D341Med (cell line): ENCODE data around the gene RSKR.
A peak's percentile ranks its signal among the peaks of the same experiment; 100 is the strongest.
"Not testable (repeated sequence)": the region's sequence is repeated elsewhere in the genome, so short reads cannot be mapped to it uniquely, and the experiment has no call there.

Source experiments
- DNase-seq: peaks from one replicate; pipeline ENCODE4 v3.0.0; 2012; ENCODE audit warnings: low spot score

The RSKR gene

GRCh38 chr17:28613931-28614381 lies at the start of gene RSKR:
TSS of gene RSKR (minus strand) at chr17:28614185. CDS start at chr17:28614161, 24 bp downstream.
- DNase-seq: peak; percentile 39

- DNase-seq: no peak
Measured at GRCh38 chr17:28663723-28664122, 49.7 kb upstream of the RSKR start.

GRCh38 chr17:28662527-28662829 lies 48.5 kb upstream of the RSKR start:
- DNase-seq: no peak

- DNase-seq: peak; percentile 98
Measured at GRCh38 chr17:28661635-28662526, 47.9 kb upstream of the RSKR start, which contains the start of the genes SDF2 and SUPT6H. TSS of gene SDF2 (minus strand) at chr17:28661906. CDS start at chr17:28661876, 30 bp downstream. TSS of gene SUPT6H (plus strand) at chr17:28662205. CDS start at chr17:28673402, 11,197 bp downstream.

GRCh38 chr17:28659497-28659881 lies 45.5 kb upstream of the RSKR start:
- DNase-seq: not testable (repeated sequence)

GRCh38 chr17:28658766-28659496 lies 44.9 kb upstream of the RSKR start:
- DNase-seq: not testable (repeated sequence)

GRCh38 chr17:28658342-28658741 lies 44.4 kb upstream of the RSKR start:
- not testable (repeated sequence) for DNase-seq

- no peak for DNase-seq
Measured at GRCh38 chr17:28657756-28658155, 43.8 kb upstream of the RSKR start.

- DNase-seq: no peak
Measured at GRCh38 chr17:28655160-28655559, 41.2 kb upstream of the RSKR start.

- DNase-seq: no peak
Measured at GRCh38 chr17:28648698-28649097, 34.7 kb upstream of the RSKR start.

GRCh38 chr17:28646039-28646754 lies 32.2 kb upstream of the RSKR start:
- no peak for DNase-seq

GRCh38 chr17:28645576-28645939 lies 31.6 kb upstream of the RSKR start:
- DNase-seq: no peak

- DNase-seq: peak; percentile 100
Measured at GRCh38 chr17:28644787-28645575, 31.0 kb upstream of the RSKR start, which contains the start of gene BLTP2. TSS of gene BLTP2 (minus strand) at chr17:28645158. CDS start at chr17:28645056, 102 bp downstream.

- DNase-seq: peak; percentile 83
Measured at GRCh38 chr17:28643983-28644786, 30.2 kb upstream of the RSKR start.

GRCh38 chr17:28641579-28641978 lies 27.6 kb upstream of the RSKR start:
- DNase-seq: no peak

GRCh38 chr17:28635506-28635905 lies 21.5 kb upstream of the RSKR start:
- no peak for DNase-seq

GRCh38 chr17:28634206-28634865 lies 20.4 kb upstream of the RSKR start:
- DNase-seq: no peak

- DNase-seq: no peak
Measured at GRCh38 chr17:28626818-28627217, 12.8 kb upstream of the RSKR start.

- no peak for DNase-seq
Measured at GRCh38 chr17:28624148-28624547, 10.2 kb upstream of the RSKR start.

- DNase-seq: no peak
Measured at GRCh38 chr17:28623696-28624095, 9.7 kb upstream of the RSKR start.
